AG09309 (cell line): ENCODE results near the gene ZNF764.

Experiments
- DNase-seq: peaks from one replicate; pipeline ENCODE4 v3.0.0-alpha.2; 2010; ENCODE audit warnings: low read depth
- H3K4me3 ChIP-seq: 2 replicates; pipeline ENCODE4 v1.5.1; 2011; ENCODE audit warnings: mild to moderate bottlenecking, low read depth, low read length, moderate library complexity; ENCODE audit not compliant: control insufficient read depth
- TF ChIP-seq, protein P1 (sequence below): IDR thresholded peaks from 2 replicates; pipeline ENCODE4 v1.5.1; 2011; ENCODE audit warnings: mild to moderate bottlenecking, low read depth, low read length, inconsistent platforms; ENCODE audit not compliant: insufficient read depth, control insufficient read depth; ENCODE audit errors: missing control alignments

The ZNF764 gene

DNA sequence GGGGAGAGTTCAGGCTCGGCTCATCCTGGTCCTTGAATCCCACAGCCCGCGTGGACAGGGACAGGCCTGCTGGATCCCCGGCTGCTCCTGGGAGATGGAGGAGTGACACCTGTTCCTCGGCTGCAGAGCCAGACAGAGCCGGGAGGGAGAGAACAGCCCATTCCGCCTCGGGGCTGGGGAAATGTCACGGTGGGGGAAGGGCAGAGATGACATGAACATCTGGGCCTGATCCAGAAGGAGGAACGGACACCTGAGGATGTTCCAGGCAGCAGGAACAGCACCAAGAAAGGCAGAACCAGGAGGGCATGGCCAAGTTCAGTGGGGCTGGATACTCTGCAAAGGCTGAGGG lies 2.1 kb downstream of the ZNF764 start:
- TF ChIP-seq, protein P1, sequence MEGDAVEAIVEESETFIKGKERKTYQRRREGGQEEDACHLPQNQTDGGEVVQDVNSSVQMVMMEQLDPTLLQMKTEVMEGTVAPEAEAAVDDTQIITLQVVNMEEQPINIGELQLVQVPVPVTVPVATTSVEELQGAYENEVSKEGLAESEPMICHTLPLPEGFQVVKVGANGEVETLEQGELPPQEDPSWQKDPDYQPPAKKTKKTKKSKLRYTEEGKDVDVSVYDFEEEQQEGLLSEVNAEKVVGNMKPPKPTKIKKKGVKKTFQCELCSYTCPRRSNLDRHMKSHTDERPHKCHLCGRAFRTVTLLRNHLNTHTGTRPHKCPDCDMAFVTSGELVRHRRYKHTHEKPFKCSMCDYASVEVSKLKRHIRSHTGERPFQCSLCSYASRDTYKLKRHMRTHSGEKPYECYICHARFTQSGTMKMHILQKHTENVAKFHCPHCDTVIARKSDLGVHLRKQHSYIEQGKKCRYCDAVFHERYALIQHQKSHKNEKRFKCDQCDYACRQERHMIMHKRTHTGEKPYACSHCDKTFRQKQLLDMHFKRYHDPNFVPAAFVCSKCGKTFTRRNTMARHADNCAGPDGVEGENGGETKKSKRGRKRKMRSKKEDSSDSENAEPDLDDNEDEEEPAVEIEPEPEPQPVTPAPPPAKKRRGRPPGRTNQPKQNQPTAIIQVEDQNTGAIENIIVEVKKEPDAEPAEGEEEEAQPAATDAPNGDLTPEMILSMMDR = no peak
- H3K4me3 ChIP-seq = no peak overlapping the region
- no peak for DNase-seq

DNA sequence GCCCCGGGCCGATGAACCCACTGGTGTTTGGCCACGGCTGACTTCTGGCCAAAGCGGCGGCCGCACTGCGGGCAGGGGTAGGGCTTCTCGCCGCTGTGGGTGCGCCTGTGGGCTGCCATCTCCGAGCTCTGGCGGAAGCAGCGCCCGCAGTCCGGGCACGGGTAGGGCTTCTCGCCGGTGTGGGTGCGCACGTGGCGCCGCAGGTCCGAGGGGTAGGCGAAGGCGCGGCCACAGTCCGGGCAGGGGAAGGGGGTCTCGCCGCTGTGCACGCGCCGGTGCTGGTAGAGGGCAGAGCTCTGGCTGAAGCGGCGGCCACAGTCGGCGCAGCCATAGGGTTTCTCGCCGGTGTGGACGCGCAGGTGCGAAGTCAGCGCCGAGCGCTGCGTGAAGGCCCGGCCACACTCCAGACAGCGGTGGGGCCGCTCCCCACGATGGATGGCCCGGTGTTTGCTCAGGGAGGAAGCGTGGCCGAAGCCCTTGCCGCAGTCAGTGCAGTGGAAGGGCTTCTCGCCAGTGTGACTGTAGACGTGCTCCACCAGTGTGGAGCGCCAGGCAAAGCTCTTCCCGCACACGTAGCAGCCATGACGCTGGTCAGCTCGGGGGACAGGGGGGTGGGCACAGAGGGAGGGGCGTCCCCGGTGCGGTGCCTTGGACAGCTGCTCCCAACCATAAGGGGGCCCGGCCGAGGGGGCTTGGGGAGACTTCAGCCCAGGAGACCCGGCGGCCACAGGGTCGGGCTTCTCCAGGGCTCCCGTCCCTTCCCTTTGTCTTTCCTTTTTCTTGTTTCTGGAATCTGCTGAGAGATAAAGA lies 2.7 kb downstream of the ZNF764 start:
- H3K4me3 ChIP-seq = no peak overlapping the region
- TF ChIP-seq, protein P1 = no peak
- no peak for DNase-seq

DNA sequence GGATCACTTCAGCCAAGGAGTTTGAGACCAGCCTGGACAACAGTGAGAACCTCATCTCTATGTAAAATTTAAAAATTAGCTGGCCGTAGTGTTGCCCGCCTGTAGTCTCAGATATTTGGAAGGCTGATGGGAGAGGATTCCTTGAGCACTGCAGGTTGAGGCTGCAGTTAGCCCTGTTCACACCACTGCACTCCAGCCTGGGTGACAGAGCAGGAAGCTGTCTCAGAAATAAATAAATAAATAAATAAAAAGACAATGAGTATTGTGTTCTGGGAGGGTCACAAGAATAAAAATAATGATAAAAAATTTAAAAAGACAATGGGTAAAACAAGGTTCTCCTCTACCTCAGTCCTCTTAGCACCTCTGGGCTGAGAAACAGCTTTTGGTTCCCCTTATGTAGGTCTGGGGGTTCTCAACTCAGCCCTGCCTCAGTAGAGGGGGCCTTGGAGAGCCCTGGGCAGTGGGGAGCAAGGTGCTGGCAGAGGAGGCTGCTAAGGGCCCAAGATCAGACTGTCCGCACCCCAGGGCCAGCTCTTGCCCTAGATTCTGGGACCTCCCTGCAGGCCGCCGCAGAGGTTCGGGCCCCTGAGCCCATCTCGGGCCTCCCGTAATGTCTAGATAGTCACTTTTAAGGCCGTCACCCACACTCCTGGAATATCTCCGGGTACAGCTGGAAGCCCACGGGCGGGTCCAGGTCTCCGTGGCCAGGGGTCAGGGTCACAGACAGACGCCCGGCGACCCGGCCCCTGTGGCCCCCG lies 3.4 kb downstream of the ZNF764 start:
- TF ChIP-seq, protein P1 = no peak
- H3K4me3 ChIP-seq = no peak overlapping the region
- DNase-seq = no peak

DNA sequence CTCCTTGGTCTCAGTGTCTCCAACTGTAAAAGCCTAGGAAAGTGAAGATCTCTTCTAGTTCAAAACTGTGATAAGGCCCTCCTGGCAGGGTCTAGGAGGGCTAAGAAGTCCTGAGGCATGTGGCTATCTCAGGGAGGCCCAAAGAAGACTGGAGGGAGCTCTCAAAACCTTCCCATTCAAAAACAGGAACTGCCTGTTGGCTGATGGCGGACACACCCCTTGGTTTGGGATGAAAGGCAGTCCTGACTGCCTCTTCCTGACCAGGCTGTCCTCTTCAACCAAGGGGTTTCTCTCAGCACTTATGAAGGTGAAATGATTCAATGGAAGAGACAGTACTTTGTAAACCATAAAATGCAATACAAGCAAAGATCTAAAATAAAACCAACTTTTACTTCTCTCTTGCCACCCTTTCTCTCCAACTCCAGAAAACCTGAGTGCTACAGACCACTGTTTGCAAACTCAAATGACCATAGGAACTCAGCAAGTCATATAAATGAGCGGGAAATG lies 4.7 kb downstream of the ZNF764 start:
- DNase-seq = no peak
- TF ChIP-seq, protein P1 = no peak
- H3K4me3 ChIP-seq = no peak overlapping the region

DNA sequence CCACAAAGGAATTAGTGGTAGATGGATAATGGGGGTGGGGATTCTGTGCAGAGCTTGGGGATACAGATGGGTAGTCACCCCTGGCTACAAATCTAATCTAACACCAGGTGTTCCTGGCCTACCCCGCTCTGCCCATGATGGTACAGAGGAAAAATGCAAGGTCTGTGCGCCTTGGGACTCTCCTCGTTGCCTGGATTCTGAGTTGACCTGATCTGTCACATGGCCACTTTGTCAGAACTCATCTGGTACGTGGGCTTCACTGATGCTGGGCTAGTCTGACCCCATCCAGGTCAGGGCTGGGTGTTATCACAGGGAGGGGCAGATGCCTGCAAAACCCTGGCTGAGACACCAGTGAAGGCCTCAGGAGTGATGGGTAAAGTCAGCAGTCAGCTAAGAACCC lies 5.2 kb downstream of the ZNF764 start:
- H3K4me3 ChIP-seq = no peak overlapping the region
- no peak for DNase-seq
- TF ChIP-seq, protein P1 = no peak

DNA sequence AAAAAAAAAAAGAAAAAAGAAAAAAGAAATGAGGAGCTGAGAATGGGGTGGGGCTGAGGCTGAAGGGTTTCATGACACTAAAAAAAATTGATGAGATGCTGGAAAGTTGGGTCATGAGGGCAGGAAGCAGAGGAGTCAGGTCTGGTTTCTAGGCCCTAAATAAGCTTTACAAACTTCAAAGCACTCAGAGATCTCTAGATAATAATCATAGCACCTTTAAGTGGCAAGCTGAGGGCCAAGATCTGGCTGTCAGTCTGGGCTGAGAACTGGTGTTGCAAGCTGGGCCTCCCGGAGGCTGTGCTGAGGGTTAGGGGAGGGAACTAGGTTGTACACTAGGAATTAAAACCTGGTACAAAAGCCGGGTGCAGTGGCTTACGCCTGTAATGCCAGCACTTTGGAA lies 6.4 kb downstream of the ZNF764 start:
- no peak overlapping the region for H3K4me3 ChIP-seq
- TF ChIP-seq, protein P1 = no peak
- DNase-seq = no peak
